SK-N-SH treated with all-trans-retinoic acid at 6 μM for 48 hours (cell line): ENCODE measurements around the gene ELMO1.

Source experiments
- ATAC-seq: fragments of 200-7000 bp; cut with Tn5 transposase; 3 replicates; pipeline ENCODE4 v1.9.1; 2020; ENCODE audit warnings: mild to moderate bottlenecking, moderate library complexity
- ARNTL ChIP-seq: fragments of 450-650 bp; formaldehyde crosslinking; IDR thresholded peaks from 2 replicates; pipeline ENCODE4 v1.5.0; 2020; ENCODE audit warnings: low read depth, mild to moderate bottlenecking, moderate library complexity, borderline replicate concordance
- BACH2 ChIP-seq: fragments of 250-450 bp; sonication (Bioruptor Pico); IDR thresholded peaks from 2 replicates; pipeline ENCODE4 v1.9.0; 2021; ENCODE audit warnings: mild to moderate bottlenecking, borderline replicate concordance
- CSDC2 ChIP-seq: fragments of 250-450 bp; sonication (Bioruptor Pico); IDR thresholded peaks from 2 replicates; pipeline ENCODE4 v1.5.0; 2020; ENCODE audit warnings: mild to moderate bottlenecking, moderate library complexity
- ESRRG ChIP-seq: fragments of 250-450 bp; sonication (Bioruptor Pico); IDR thresholded peaks from 2 replicates; pipeline ENCODE4 v1.6.1; 2021; ENCODE audit warnings: mild to moderate bottlenecking
- GLIS3 ChIP-seq: fragments of 250-450 bp; sonication (Bioruptor Pico); IDR thresholded peaks from 2 replicates; pipeline ENCODE4 v1.5.0; 2020; ENCODE audit warnings: mild to moderate bottlenecking, moderate library complexity
- OSR1 ChIP-seq: fragments of 250-450 bp; sonication (Bioruptor Pico); IDR thresholded peaks from 2 replicates; pipeline ENCODE4 v1.8.0; 2022; ENCODE audit warnings: moderate library complexity, mild to moderate bottlenecking, inconsistent platforms
- PPARA ChIP-seq: fragments of 250-450 bp; sonication (Bioruptor Pico); IDR thresholded peaks from 2 replicates; pipeline ENCODE4 v1.5.0; 2020; ENCODE audit warnings: mild to moderate bottlenecking, borderline replicate concordance
- RARB ChIP-seq: fragments of 250-450 bp; sonication (Bioruptor Pico); IDR thresholded peaks from 2 replicates; pipeline ENCODE4 v1.8.0; 2021; ENCODE audit warnings: mild to moderate bottlenecking, moderate library complexity
- SNAI2 ChIP-seq: fragments of 250-450 bp; sonication (Bioruptor Pico); IDR thresholded peaks from 2 replicates; pipeline ENCODE4 v1.5.0; 2020; ENCODE audit warnings: mild to moderate bottlenecking, moderate library complexity
- TCF4 ChIP-seq: fragments of 250-450 bp; sonication (Bioruptor Pico); IDR thresholded peaks from 2 replicates; pipeline ENCODE4 v1.8.0; 2021; ENCODE audit warnings: mild to moderate bottlenecking, moderate library complexity, borderline replicate concordance
- TOX ChIP-seq: fragments of 250-450 bp; sonication (Bioruptor Pico); IDR thresholded peaks from 2 replicates; pipeline ENCODE4 v1.8.0; 2021; ENCODE audit warnings: mild to moderate bottlenecking, moderate library complexity, borderline replicate concordance
- ZC3H10 ChIP-seq: fragments of 250-450 bp; sonication (Bioruptor Pico); IDR thresholded peaks from 2 replicates; pipeline ENCODE4 v1.5.1; 2021; ENCODE audit warnings: mild to moderate bottlenecking, moderate library complexity
- ZFP3 ChIP-seq: fragments of 250-450 bp; sonication (Bioruptor Pico); IDR thresholded peaks from 2 replicates; pipeline ENCODE4 v1.5.0; 2020; ENCODE audit warnings: mild to moderate bottlenecking, moderate library complexity
- ZFP30 ChIP-seq: fragments of 450-650 bp; formaldehyde crosslinking; IDR thresholded peaks from 2 replicates; pipeline ENCODE4 v1.5.0; 2022; ENCODE audit warnings: mild to moderate bottlenecking, moderate library complexity
- ZNF70 ChIP-seq: fragments of 450-650 bp; formaldehyde crosslinking; IDR thresholded peaks from 2 replicates; pipeline ENCODE4 v1.5.0; 2020; ENCODE audit warnings: mild to moderate bottlenecking, moderate library complexity
- ZNF8 ChIP-seq: fragments of 450-650 bp; formaldehyde crosslinking; IDR thresholded peaks from 2 replicates; pipeline ENCODE4 v1.5.0; 2020; ENCODE audit warnings: mild to moderate bottlenecking, moderate library complexity
- TF ChIP-seq, protein P1 (sequence below): fragments of 250-450 bp; sonication (Bioruptor Pico); IDR thresholded peaks from 2 replicates; pipeline ENCODE4 v1.5.1; 2020; ENCODE audit warnings: low read depth, mild to moderate bottlenecking, moderate library complexity
- TF ChIP-seq, protein P2 (sequence below): fragments of 250-450 bp; sonication (Bioruptor Pico); IDR thresholded peaks from 2 replicates; pipeline ENCODE4 v1.8.0; 2021; ENCODE audit warnings: low read depth, mild to moderate bottlenecking, moderate library complexity, borderline replicate concordance
- TF ChIP-seq, protein P3 (sequence below): fragments of 250-450 bp; sonication (Bioruptor Pico); IDR thresholded peaks from 2 replicates; pipeline ENCODE4 v1.8.0; 2020; ENCODE audit warnings: mild to moderate bottlenecking, moderate library complexity, borderline replicate concordance
- TF ChIP-seq, protein P4 (sequence below): fragments of 250-450 bp; sonication (Bioruptor Pico); IDR thresholded peaks from 2 replicates; pipeline ENCODE4 v1.5.0; 2020; ENCODE audit warnings: mild to moderate bottlenecking, moderate library complexity
- TF ChIP-seq, protein P5 (sequence below): fragments of 250-450 bp; sonication (Bioruptor Pico); IDR thresholded peaks from 2 replicates; pipeline ENCODE4 v1.5.1; 2021; ENCODE audit warnings: mild to moderate bottlenecking, moderate library complexity

The ELMO1 gene

DNA sequence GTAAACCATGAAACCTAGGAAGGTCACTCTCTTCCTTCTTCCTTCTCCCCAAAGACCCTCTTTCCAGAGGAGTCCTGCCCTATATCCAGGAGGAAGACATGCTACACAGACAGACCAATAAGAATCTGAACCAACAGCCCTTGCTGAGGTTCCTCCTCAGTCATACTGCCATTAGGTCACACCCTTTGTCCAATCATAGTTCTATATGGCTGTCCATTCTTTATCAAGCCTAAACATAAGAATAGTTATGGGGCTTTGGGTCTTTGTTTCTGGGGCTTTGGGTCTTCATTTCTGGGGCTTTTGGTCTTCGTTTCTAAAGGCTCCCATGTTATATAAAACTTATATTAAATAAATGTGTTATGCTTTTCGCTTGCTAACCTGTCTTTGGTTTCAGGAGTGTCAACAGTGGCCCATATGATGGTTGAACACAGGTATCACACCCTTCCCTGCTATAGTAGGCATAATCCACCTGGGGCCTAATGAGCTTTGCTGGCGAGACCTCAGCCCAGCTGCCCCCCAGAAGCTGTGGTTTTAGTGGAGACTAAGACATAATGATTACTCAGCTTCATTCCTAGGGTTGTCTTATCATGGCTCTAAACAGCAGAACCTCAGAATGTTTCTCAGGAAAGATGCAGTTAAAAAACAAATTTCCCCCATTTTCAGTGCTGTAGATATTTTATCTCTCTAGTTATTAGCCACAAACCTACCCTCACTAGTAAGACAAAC is 91.6 kb downstream of the ELMO1 start:
- no peak for ATAC-seq
- TF ChIP-seq SNAI2 (CRISPR knock-in tag) (no peak), TCF4 (CRISPR knock-in tag) (no peak), ZC3H10 (CRISPR knock-in tag) (no peak), ZFP30 (no peak), ARNTL (CRISPR knock-in tag) (no peak), ZFP3 (CRISPR knock-in tag) (no peak), CSDC2 (CRISPR knock-in tag) (no peak), OSR1 (CRISPR knock-in tag) (no peak), ESRRG (CRISPR knock-in tag) (no peak), BACH2 (no peak), ZNF8 (CRISPR knock-in tag) (no peak), RARB (CRISPR knock-in tag) (no peak), ZNF70 (CRISPR knock-in tag) (no peak), TOX (CRISPR knock-in tag) (no peak), PPARA (no peak)
- TF ChIP-seq, protein P1, sequence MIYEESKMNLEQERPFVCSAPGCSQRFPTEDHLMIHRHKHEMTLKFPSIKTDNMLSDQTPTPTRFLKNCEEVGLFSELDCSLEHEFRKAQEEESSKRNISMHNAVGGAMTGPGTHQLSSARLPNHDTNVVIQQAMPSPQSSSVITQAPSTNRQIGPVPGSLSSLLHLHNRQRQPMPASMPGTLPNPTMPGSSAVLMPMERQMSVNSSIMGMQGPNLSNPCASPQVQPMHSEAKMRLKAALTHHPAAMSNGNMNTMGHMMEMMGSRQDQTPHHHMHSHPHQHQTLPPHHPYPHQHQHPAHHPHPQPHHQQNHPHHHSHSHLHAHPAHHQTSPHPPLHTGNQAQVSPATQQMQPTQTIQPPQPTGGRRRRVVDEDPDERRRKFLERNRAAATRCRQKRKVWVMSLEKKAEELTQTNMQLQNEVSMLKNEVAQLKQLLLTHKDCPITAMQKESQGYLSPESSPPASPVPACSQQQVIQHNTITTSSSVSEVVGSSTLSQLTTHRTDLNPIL (CRISPR knock-in tag) = no peak
- TF ChIP-seq, protein P2, sequence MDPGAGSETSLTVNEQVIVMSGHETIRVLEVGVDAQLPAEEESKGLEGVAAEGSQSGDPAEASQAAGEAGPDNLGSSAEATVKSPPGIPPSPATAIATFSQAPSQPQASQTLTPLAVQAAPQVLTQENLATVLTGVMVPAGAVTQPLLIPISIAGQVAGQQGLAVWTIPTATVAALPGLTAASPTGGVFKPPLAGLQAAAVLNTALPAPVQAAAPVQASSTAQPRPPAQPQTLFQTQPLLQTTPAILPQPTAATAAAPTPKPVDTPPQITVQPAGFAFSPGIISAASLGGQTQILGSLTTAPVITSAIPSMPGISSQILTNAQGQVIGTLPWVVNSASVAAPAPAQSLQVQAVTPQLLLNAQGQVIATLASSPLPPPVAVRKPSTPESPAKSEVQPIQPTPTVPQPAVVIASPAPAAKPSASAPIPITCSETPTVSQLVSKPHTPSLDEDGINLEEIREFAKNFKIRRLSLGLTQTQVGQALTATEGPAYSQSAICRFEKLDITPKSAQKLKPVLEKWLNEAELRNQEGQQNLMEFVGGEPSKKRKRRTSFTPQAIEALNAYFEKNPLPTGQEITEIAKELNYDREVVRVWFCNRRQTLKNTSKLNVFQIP (CRISPR knock-in tag) = no peak
- TF ChIP-seq, protein P3, sequence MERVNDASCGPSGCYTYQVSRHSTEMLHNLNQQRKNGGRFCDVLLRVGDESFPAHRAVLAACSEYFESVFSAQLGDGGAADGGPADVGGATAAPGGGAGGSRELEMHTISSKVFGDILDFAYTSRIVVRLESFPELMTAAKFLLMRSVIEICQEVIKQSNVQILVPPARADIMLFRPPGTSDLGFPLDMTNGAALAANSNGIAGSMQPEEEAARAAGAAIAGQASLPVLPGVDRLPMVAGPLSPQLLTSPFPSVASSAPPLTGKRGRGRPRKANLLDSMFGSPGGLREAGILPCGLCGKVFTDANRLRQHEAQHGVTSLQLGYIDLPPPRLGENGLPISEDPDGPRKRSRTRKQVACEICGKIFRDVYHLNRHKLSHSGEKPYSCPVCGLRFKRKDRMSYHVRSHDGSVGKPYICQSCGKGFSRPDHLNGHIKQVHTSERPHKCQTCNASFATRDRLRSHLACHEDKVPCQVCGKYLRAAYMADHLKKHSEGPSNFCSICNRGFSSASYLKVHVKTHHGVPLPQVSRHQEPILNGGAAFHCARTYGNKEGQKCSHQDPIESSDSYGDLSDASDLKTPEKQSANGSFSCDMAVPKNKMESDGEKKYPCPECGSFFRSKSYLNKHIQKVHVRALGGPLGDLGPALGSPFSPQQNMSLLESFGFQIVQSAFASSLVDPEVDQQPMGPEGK (CRISPR knock-in tag) = no peak
- TF ChIP-seq, all 23 proteins: peak for 0

DNA sequence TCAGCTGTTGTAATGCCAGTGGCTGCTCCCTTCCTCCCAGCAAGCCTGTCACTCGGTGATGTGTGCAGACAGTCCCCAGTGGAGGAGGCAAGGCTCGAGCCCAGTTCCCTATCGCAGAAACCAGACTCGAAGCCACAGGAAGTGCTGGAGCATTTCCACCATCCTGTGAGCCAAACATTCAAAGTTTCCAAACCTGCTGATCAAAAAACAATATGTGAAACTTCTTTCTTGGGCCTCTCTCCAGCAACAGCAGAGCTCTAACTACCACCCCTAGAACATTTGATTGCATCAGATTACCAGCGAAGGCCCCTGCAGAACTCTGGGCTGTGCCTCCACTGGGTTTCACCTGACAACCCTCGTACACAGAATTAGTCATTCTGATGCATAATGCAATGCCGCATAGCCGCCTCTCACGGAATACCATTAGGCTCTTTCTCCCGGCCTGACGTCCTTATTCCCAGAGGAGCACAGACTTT is 94.0 kb downstream of the ELMO1 start:
- TF ChIP-seq TCF4 (CRISPR knock-in tag) (no peak), ARNTL (CRISPR knock-in tag) (no peak), ZNF70 (CRISPR knock-in tag) (no peak), GLIS3 (no peak), SNAI2 (CRISPR knock-in tag) (no peak), RARB (CRISPR knock-in tag) (no peak)
- TF ChIP-seq, protein P2 (CRISPR knock-in tag) = no peak
- TF ChIP-seq, protein P4, sequence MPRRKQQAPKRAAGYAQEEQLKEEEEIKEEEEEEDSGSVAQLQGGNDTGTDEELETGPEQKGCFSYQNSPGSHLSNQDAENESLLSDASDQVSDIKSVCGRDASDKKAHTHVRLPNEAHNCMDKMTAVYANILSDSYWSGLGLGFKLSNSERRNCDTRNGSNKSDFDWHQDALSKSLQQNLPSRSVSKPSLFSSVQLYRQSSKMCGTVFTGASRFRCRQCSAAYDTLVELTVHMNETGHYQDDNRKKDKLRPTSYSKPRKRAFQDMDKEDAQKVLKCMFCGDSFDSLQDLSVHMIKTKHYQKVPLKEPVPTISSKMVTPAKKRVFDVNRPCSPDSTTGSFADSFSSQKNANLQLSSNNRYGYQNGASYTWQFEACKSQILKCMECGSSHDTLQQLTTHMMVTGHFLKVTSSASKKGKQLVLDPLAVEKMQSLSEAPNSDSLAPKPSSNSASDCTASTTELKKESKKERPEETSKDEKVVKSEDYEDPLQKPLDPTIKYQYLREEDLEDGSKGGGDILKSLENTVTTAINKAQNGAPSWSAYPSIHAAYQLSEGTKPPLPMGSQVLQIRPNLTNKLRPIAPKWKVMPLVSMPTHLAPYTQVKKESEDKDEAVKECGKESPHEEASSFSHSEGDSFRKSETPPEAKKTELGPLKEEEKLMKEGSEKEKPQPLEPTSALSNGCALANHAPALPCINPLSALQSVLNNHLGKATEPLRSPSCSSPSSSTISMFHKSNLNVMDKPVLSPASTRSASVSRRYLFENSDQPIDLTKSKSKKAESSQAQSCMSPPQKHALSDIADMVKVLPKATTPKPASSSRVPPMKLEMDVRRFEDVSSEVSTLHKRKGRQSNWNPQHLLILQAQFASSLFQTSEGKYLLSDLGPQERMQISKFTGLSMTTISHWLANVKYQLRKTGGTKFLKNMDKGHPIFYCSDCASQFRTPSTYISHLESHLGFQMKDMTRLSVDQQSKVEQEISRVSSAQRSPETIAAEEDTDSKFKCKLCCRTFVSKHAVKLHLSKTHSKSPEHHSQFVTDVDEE (CRISPR knock-in tag) = no peak
- TF ChIP-seq, protein P5, sequence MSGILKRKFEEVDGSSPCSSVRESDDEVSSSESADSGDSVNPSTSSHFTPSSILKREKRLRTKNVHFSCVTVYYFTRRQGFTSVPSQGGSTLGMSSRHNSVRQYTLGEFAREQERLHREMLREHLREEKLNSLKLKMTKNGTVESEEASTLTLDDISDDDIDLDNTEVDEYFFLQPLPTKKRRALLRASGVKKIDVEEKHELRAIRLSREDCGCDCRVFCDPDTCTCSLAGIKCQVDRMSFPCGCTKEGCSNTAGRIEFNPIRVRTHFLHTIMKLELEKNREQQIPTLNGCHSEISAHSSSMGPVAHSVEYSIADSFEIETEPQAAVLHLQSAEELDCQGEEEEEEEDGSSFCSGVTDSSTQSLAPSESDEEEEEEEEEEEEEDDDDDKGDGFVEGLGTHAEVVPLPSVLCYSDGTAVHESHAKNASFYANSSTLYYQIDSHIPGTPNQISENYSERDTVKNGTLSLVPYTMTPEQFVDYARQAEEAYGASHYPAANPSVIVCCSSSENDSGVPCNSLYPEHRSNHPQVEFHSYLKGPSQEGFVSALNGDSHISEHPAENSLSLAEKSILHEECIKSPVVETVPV (CRISPR knock-in tag) = no peak
- no peak for ATAC-seq
